Measurements from ENCODE around the gene TLE1.

The TLE1 gene

DNA sequence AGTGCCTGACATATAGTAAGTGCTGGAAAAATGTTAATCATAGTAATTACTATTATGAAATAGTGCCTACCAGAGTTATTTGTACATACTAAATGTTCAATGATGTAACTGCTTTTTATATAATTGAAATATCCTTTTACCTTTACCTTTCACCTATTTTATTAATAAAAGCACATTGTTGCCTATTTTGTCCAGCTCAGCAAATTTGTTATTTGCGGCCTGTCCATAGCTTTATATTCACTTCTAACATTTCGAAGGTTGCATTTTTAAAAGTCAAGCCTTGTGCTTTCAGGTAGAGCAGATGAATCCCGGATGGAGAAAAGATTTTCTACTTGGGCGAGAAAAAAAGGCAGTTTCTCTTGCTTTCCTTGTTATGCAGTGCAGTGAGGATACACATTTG lies 119.3 kb downstream of the TLE1 start:
- no peak for DNase-seq

DNA sequence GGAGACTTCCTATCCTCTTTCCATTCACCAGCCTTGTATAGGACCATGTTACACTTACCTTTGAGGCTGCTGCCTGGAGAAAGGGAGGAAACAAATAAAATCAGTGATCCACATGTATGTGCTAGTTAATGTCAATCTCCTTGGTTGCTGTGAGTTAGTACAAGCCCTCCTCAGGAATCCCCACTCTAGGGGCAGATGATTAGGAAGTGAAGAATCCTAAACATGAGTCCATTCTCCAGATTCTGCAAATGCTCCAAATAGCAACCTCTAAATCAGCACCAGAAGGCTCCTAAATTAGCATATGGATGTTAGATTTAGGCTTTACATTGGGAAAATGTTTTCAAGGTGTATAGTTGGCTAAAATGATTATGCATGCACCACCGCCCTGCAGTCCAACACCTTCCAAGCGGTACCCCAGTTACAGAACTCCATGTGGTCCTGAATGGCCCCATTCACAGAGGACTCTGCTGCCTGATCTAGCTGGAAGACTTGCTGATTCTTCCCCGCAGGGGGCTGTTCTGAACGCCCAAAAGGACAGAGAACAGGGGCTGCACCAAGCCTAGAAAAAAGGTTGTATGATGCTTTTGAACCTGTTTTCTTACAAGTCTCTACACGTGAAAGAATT lies 123.2 kb downstream of the TLE1 start:
- DNase-seq = no peak

DNA sequence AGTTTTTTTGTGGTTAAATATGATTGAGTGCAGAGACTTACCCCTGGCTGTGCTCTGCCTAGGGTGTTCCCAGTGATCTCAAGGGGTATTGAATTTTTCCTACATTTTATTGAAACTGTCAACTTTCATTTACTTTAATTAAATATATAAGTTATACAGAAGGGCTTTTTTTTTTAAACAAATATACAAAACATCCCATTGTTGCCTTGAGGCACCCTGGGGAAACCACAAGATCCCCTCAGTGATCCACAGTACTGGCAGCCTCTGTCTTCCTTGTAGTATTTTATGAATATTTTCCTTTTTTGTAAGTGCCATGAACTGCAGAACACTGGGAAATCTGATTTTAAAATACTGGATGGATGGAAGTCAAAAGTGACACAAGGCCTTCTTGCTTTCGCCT lies 123.7 kb downstream of the TLE1 start:
- DNase-seq = no peak

DNA sequence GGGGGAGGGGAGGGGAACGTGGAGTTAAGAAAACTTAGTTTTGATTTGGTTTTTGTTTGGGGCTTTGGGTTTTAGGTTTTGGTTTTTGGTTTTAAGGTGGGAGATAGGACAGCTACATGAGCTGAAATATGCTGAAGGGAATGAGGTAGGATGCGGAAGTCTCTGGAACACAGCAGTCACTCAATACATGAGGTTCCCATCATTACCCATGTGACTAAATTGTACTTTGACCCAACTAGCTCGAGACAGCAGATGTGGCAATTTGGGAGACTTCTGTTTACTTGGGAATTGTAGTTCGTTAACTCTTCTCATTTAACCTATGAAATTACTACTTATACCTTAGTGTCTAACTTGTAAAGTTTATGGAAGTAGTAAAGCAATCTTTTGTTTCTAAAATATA lies 124.2 kb downstream of the TLE1 start:
- no peak for DNase-seq

DNA sequence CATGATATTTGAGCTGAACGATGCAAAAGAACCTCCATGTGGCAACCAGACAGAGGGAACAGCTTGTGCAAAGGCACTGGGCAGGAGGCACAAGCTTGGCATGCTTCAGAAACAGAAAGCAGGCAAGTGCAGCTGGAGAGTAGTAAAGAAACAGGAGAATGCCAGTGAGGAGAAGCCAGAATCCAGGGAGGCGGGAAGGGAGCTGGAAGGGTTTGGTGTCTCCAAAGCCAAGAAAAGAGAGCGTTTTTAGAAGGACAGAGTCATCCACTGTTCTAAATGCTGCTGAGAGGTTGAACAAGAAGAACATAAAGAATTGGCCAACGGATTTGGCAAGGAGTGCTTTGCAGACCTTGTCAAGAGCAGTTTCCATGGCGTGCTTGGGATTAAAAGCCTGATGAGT lies 124.7 kb downstream of the TLE1 start:
- DNase-seq = no peak

DNA sequence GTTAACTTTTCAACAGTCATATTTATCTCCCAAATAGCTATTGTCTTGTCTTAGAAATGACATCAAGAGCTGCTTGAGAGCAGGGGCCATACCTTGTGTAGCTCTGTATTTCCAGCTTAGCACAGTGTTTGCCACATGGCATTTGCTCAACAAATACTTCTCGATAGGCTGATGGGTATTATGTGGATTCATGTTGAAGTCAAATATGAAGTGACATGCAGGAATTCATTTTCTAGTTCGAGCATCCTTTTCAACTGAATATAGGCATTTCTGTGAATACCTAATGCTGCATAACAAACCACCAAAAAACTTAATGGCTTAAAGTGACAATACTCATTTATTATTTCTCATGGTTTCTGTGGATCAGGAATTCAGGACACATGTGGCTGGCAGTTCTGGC lies 125.6 kb downstream of the TLE1 start:
- no peak for DNase-seq

DNA sequence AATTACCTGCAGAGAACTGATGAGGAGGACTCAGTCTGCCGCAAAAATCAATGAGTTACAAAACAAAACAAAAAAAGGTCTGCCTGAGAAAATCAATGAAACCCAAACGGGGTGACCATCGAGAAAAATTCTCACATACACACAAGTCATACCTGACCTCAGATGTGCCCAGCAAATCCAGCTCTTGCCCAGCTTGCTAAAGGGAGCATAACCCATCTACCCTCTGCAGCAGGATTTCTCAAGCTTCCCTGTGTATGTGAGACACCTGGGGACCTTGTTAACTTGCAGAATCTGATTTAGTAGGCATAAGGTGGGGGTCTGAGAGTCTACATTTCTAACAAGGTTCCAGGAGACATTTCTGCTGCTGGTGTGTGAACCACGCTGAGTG lies 126.3 kb downstream of the TLE1 start:
- DNase-seq = no peak

DNA sequence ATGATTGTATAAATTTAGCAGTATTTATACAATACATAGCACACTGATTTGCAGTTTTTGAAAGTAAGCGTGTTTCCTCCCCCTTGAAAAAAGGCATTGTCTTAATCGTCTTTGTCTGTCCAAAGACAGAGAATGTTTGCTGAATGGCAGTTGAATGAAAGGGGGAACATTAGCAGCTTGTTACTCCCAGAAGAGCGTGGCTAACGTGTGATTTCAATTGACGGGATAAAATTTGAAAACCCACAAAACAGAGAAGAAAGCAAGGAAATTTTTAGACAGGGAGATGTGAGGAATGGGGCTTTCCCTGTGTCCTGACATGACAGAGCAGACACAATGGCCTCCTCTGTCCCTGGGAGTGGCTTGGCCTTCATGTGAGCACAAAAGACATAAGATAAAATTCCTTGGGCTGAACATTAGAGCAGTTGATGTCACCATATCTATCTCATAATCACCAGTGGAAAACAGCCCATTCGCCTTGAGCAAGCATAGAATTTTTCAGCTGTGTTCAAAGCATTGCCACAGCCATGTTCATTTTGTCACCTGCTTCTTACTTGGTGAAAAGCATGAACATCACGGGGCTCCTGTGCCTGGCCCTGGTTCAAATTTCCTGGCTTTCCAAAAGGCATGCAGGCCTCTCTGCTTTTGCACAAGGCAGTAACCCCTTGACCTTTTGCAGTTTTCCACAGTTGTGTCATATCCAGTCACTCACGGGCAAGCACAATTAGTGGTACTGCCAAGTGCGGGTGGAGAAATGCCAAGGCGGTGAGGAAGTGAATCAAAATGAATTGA lies 126.9 kb downstream of the TLE1 start:
- DNase-seq = no peak

DNA sequence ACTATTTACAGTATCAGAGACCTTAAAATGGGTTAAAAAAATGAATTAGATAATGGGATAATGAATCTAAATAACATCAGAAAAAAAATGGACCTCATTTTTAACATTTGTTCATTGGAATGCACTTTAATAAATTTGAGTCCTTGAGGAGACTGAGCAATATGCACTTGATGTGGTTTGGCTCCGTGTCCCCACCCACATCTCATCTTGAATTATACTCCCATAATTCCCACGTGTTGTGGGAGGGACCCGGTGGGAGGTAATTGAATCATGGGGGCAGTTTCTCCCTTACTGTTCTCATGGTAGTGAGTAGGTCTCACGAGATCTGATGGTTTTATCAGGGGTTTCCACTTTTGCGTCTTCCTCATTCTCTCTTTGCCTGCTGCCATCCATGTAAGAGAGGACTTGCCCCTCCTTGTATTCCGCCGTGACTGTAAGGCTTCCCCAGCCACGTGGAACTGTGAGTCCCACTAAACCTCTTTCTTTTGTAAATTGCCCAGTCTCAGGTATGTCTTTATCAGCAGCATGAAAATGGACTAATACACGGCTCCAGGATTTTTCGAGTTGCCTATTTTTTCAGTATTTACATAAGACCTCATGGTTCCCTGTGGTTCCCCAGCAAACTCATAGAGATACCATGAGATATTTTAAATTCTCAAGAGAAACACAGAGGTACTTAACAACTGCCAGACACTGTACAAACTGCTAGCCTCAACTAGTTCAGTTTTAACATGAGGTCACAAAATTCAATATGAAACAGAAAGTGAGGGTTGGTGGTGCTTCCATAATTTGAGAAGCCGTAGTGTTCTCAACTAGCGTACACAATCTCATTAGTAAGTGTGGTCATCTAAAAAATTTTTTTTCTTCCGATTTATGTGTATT lies 128.3 kb downstream of the TLE1 start:
- no peak for DNase-seq

DNA sequence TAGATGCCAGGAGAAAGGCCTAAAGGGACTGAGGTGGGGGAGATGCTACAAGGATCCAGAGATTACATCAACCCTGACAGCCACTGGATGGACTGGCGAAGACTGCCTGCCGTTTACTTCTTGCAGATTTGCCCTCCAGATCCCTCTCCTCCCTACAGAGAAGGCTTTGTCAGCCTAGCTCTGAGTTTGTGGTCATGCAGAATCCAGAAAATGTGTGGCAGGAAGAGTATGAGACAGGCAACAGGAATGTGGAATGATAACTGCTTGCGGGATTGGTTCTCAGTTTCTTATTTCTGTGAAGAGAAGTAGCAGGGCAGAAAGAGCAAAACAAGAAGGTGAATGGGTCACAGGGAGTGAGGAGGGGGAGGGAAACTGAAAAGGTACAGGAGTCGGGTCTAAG lies 129.6 kb downstream of the TLE1 start:
- DNase-seq = no peak

DNA sequence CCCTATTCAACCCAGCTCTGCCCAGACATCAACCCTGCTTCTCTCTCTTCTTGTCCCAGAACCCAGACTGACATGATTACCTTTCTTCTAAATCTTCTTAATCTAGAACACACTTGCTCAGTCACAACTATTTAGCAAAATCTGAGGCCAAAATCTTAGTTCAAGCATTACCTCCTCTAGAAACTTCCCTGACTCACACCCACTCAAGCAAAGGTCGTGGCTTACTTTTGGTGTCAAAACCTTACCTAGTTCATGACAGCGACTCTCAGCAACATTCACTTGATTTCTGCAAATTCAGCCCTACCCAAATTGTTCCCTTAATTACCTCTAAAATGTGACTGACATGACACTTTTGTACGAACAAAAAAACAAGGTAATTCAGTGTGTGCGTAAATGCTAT lies 130.2 kb downstream of the TLE1 start:
- DNase-seq = no peak

DNA sequence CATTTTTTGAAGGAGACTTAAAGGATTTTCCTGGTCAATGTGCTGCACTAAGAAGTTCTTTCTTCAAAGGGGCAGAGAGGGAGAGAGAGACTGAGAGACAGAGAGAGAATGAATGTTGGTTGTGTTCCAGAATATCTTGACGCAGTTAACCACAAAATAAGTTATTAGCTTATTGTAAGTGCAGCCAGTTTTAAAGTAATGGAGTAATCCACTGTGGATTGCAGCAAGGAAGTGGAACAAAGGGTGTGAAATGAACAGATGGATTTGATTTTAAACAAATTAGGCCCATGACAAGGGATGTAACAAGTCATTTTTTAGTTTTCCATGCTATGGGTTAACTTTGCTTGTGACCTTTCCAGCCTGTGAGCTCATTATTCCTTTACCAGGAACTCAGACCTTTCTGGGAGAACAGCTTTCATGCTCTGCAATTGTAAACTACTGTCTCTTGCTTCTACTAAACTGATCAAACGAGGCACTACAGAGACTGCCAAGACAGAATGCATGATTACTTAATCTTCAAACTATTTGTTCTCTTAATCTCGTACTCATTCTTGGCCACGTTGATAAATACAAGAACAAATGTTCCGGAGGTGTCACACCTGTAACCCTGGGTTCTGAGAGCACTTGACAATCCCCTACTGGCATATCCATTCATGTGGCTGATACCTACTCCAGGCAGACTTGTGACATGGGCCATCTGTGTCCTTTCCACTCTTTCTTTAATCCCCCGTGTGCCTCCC lies 131.1 kb downstream of the TLE1 start:
- no peak for DNase-seq

DNA sequence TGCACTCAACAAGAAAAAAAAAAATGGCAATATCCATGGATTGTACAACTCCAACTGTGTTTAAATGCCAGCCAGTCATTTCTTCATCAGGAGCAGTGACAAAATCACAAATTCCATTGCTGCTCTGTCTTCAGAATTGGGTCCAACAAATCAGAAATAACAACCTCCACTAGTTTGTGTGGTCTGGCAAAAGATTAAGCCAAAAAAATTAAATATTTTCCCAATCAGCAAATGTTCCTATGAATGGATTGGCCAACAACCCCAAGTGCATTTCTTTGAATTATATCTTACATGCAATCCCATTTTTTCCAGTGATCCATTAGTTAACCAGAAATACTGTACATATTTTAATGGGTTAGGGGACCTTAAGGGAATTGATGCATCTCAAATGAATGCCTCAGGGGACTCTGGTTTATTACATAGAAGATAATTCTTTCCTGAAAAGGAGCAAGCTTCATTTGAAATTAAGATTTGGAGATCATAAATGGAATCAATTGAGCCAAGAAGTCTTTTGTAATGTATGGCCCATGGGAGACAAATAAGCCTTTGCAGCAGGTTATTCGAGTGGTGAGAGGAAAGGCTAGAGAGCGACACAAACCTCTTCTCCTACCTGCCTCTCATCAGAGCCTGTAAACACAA lies 131.8 kb downstream of the TLE1 start:
- no peak for DNase-seq

DNA sequence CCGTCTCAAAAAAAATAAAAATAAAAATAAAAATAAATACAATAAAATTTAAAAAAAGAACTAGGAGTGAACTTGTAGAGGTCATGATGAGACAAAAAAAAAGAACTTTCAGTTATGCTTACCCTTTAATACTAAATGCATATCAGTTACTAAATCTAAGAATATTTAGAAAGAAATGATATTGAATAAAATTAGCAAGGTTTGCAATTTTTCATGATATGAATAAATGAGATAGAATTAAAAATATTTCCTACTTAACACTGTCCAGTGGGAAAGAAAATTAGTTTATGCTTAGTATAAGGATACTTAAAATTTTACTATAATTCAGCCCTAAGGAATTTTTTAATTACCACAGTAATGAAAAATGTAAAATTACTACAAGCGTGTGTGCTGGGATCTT lies 132.4 kb downstream of the TLE1 start:
- no peak for DNase-seq

DNA sequence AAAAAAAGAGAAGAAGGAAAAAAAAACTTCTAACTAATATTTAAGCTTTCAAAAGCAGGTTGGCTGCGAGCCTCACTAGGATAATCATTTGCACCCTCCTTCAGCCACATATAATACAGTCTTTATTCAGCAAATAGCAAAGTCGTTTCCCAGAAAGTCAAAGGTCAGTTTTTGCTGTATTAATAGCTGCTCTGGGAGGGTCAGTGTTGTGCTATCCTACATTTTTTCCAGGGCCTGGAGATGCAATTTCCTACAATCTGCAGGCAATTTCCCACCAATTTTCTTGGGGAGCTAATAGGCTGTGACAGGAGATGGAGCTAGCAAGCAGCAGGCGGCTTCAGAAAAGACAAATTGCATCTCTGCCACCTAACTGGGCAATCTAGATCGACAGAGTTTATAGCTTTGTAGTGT lies 136.8 kb downstream of the TLE1 start:
- DNase-seq = peak in 1 of 2 experiments; percentile 1

DNA sequence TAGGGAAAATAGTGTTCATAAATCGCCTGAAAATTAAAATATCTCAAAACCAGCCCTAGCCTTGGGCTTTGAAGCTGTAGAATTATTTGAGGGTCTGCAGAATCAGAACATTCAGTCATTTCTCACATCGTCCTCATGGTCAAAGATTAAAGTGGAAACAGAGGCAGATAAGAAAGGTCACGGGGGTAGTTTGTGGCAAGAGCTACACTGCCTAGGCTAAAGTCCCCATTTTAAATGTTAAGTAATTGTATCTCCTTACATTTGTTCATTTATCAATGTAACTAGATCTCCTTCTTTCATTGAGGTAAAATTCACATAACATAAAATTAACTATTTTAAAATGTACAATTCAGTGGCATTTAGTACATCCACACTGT lies 139.2 kb downstream of the TLE1 start:
- no peak for DNase-seq

DNA sequence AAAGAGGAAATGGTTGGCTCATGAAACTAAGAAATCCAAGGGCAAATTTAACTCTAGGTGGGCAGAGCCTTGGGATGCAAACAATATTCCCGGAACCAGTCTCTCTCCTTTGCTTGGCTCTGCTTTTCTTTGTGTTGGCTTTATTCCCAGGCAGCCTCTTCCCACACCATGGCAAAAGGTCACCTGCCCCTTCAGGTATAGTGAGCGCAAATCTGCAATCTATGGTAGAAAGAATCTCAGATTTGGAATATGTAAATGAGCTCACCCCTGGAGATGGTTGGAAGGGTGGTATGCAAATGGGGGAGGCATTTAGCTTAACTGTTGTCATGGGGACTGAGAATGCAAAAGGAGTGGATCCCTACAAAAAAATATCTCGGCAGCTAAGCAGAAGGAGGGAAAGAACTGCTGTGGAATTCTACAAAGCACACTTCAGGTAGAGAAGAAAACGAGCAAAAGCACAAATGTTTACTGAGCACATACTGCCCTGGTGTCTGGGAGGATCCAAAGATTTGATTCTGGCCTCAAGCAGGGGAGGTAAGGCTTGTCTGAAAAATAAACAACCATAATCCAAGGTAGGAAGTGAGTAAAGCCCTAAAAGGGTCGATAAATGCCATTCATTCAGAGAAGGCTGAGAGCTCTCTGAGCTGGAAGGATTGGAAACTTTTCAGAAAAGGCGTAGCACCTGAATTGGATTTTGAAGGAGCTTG lies 139.7 kb downstream of the TLE1 start:
- DNase-seq = peak; percentile 4 to 26

DNA sequence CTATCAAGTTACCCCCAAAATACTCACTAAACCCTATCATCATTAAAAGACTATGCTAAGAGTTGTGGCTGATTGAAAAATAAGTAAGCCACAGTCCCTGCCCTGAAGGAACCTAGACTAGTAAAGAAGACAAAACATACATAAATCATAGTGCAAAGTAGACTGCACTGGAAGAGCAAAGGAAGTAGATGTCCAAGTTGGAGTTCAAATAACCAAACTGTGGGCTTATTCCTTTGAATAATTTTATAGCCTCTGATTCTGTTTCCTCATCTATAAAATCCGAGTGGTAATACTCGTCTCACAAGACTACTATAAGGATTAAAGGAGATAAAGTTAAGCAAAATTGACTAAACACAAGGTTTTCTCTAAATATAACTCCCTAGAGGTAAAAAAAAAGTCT lies 140.4 kb downstream of the TLE1 start:
- no peak for DNase-seq

DNA sequence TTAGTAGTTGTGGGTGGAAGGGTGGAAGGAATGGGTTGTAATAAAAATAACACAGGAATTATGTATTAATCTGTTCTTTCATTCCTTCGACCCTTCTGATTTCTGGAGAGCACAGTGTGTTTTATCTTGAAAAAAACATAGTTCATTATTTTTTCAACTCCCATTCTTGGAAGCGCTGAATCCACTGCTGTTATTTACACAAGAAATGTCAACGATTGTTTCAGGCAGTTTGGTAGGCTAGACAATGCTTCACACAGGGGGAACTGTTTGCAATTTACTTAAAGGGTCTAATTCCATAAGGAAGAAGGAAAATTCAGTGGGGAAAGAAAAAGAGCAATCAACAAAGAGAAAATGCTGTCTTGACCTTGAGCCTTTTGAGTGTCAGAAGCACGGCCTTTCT lies 142.9 kb downstream of the TLE1 start:
- DNase-seq = no peak

DNA sequence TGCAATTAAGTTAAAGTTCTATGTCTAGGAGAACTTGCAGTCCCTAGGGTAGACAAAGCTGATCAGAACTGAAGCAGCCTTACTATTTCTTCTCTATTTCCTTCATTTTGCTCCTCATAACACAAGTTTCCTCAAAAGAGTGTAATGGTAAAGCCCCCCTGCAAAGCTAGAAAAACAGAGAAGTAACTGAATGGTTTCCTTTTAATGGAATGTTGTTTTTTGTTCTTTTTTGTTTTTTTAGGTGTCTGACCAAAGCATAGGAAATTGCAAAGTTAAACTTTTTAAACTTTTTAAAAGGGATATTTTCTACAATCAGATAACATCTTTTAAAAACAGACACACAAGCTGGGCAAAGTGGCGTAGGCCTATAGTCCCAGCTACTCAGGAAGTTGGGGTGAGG lies 145.7 kb downstream of the TLE1 start:
- DNase-seq = no peak

DNA sequence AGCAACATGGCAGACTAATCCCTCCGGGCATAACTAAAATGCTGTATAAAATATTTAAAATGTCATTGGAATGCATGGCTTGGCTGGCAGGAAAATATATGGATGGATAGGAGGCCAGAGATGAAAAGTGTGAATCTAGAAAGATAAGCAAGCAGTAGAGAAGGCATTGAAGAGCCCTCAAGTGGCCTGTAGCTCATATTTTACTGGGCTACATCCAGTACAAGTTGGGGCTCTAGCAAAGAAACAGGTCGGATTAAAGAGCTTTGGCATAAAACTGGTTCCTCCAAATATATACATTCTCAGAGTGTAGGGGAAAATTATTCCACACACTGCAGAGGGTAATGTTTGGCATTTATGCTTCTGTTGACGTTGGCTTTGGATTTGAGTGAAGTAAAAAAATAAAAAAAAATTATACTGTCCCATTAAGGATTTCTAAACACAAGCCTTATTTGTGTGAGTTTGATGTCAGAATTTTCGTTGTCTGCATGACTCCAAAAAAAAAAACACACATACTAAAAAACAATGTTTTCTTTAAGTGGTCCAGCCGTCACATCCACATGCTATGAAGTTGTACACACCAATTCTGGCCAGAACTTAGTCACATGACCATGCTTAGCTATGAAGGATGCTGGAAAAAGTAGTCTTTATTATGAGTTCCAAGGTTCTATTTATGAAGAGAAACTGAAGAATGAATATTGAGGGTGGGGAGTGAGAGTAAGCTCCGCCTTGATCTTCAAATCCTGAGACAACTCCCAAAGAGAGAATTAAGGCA lies 147.0 kb downstream of the TLE1 start:
- DNase-seq = no peak

Data from NCI-H526 (cell line).